ENCODE data around the gene NCF4. TPM values are rescaled to one million over a fixed set of nuclear protein-coding genes. Genes with fewer than 3 reads are reported as not detected.

The NCF4 gene
- total and polyA plus RNA-seq, 2 donors (not counting 1 experiment from before 2014, with no cell fraction given), result 118 to 175 TPM

GRCh38 chr22:36868546-36869181, 7.9 kb downstream of the NCF4 start:
- no peak overlapping the region for H3K27ac ChIP-seq (ENCODE audit: low read length in 2 of 2)
- H3K27me3 ChIP-seq (replicated peaks in 1 of 4; ENCODE audit: control extremely low read depth in 1 of 4, control insufficient read depth in 3 of 4, insufficient read depth in 4 of 4, low read length in 3 of 4), result no peaks in the 10 kb centered on the region
- Mint-ChIP-seq H3K27me3 (no peaks in the 10 kb centered on the region), H3K4me1 (peaks cover 19% of the 10 kb centered on the region), H3K9me3 (ENCODE audit: insufficient read depth) (no peaks in the 10 kb centered on the region), H3K27ac (no peak overlapping the region), H3K4me3 (no peak overlapping the region)
- ChIA-PET POLR2A (no interaction called here), CTCF (interaction anchor here (2.5 kb wide), 1 partner anchor 12 kb away, joined by 11 read pairs; no protein-coding TSS in a partner anchor)
- H3K36me3 ChIP-seq (replicated peaks in 1 of 2; ENCODE audit: control extremely low read depth in 1 of 2, control insufficient read depth in 1 of 2, extremely low read depth in 1 of 2, insufficient read depth in 2 of 2, low read length in 1 of 2), result peaks cover 0 to 92% of the 10 kb centered on the region in 2 experiments
- no peak overlapping the region for H3K9ac ChIP-seq (ENCODE audit: low read length)
- DNase-seq (no peak), ATAC-seq (ENCODE audit: low read depth) (no peak)
- H3K79me2 ChIP-seq (ENCODE audit: control insufficient read depth, insufficient read depth, low read length), result peaks cover 18% of the 10 kb centered on the region
- intact Hi-C loops (cut with micrococcal nuclease), result no loop called here
- H3K4me1 ChIP-seq (ENCODE audit: control insufficient read depth in 2 of 2, insufficient read depth in 2 of 2, low read length in 2 of 2), result peaks cover 0 to 12% of the 10 kb centered on the region in 2 donors
- no peak overlapping the region for H3K4me2 ChIP-seq (replicated peaks; ENCODE audit: low read depth, low read length, poor library complexity, severe bottlenecking)
- no peak overlapping the region for H3K4me3 ChIP-seq (ENCODE audit: control extremely low read depth in 1 of 5, extremely low read depth in 1 of 5, insufficient read depth in 1 of 5, low read depth in 2 of 5, low read length in 4 of 5)
- H2AFZ ChIP-seq (ENCODE audit: insufficient read depth, low read depth, low read length, poor library complexity, severe bottlenecking), result no peak overlapping the region
- H3K9me3 ChIP-seq (ENCODE audit: control extremely low read depth in 1 of 3, control insufficient read depth in 2 of 3, insufficient read depth in 1 of 3, low read length in 2 of 3), result no peaks in the 10 kb centered on the region
- 100% methylated on average over 2 of the region's 5 CpGs for WGBS (ENCODE audit: insufficient coverage)
- peaks cover 7% of the 10 kb centered on the region for H4K20me1 ChIP-seq (ENCODE audit: control insufficient read depth, insufficient read depth, low read length, poor library complexity, severe bottlenecking)
- TF ChIP-seq EZH2 (IDR thresholded peaks at IDR 0.05; ENCODE audit: borderline replicate concordance, insufficient read depth, low read depth, low read length, poor library complexity, severe bottlenecking), result no peak
- no peak for TF ChIP-seq CTCF (IDR thresholded peaks at IDR 0.05)

GRCh38 chr22:36870250-36870649, 9.4 kb downstream of the NCF4 start:
- Histone ChIP-seq H3K36me3 (replicated peaks in 1 of 2; ENCODE audit: control extremely low read depth in 1 of 2, control insufficient read depth in 1 of 2, extremely low read depth in 1 of 2, insufficient read depth in 2 of 2, low read length in 1 of 2) (peaks cover 0 to 91% of the 10 kb centered on the region in 2 experiments), H3K4me3 (ENCODE audit: control extremely low read depth in 1 of 5, extremely low read depth in 1 of 5, insufficient read depth in 1 of 5, low read depth in 2 of 5, low read length in 4 of 5) (no peak overlapping the region), H2AFZ (ENCODE audit: insufficient read depth, low read depth, low read length, poor library complexity, severe bottlenecking) (no peak overlapping the region), H3K27me3 (replicated peaks in 1 of 4; ENCODE audit: control extremely low read depth in 1 of 4, control insufficient read depth in 3 of 4, insufficient read depth in 4 of 4, low read length in 3 of 4) (no peaks in the 10 kb centered on the region), H3K27ac (ENCODE audit: low read length in 2 of 2) (no peak overlapping the region), H4K20me1 (ENCODE audit: control insufficient read depth, insufficient read depth, low read length, poor library complexity, severe bottlenecking) (no peaks in the 10 kb centered on the region), H3K9ac (ENCODE audit: low read length) (no peak overlapping the region), H3K4me2 (replicated peaks; ENCODE audit: low read depth, low read length, poor library complexity, severe bottlenecking) (no peak overlapping the region), H3K9me3 (ENCODE audit: control extremely low read depth in 1 of 3, control insufficient read depth in 2 of 3, insufficient read depth in 1 of 3, low read length in 2 of 3) (no peaks in the 10 kb centered on the region), H3K4me1 (ENCODE audit: control insufficient read depth in 2 of 2, insufficient read depth in 2 of 2, low read length in 2 of 2) (peaks cover 0 to 6% of the 10 kb centered on the region in 2 donors), H3K79me2 (ENCODE audit: control insufficient read depth, insufficient read depth, low read length) (peaks cover 6% of the 10 kb centered on the region)
- intact Hi-C loops (cut with micrococcal nuclease), result no loop called here
- no peak for ATAC-seq (ENCODE audit: low read depth)
- H3K27ac Mint-ChIP-seq, result no peak overlapping the region
- TF ChIP-seq EZH2 (IDR thresholded peaks at IDR 0.05; ENCODE audit: borderline replicate concordance, insufficient read depth, low read depth, low read length, poor library complexity, severe bottlenecking) (no peak), CTCF (IDR thresholded peaks at IDR 0.05) (no peak)
- H3K27me3 Mint-ChIP-seq, result no peaks in the 10 kb centered on the region
- 99% methylated on average over 14 of the region's 14 CpGs for WGBS (ENCODE audit: insufficient coverage)
- no peaks in the 10 kb centered on the region for H3K9me3 Mint-ChIP-seq (ENCODE audit: insufficient read depth)
- no peak for DNase-seq
- ChIA-PET CTCF (interaction anchor here (2.5 kb wide), 1 partner anchor 14 kb away, joined by 11 read pairs; no protein-coding TSS in a partner anchor), POLR2A (no interaction called here)
- peaks cover 12% of the 10 kb centered on the region for H3K4me1 Mint-ChIP-seq
- H3K4me3 Mint-ChIP-seq, result no peak overlapping the region

Data from B cell (primary cell).